ENCODE results near the gene MRFAP1. TPM values are rescaled to one million over a fixed set of nuclear protein-coding genes. Genes with fewer than 3 reads are reported as not detected.

The MRFAP1 gene
- total and polyA plus RNA-seq, 8 donors: 70.2 to 178 (median 108) TPM

- no peak for ATAC-seq
- no peaks in the 10 kb centered on the region for H3K9me3 ChIP-seq
Observed at GRCh38 chr4:6662591-6662990, 22.1 kb downstream of the MRFAP1 start.

GRCh38 chr4:6663596-6664393 lies 23.3 kb downstream of the MRFAP1 start:
- no peak for TF ChIP-seq CTCF (IDR thresholded peaks at IDR 0.05)
- DNase-seq (no peak), FAIRE-seq (no peak), ATAC-seq (peak in 3 of 4 donors; percentile 33 to 43 (median 38))
- H3K27ac ChIP-seq: no peak overlapping the region
- peak overlapping the region in 2 of 4 donors; percentile 18 to 36 for H3K4me3 ChIP-seq
- intact Hi-C loops (cut with DNase I): no loop called here
- H3K4me1 ChIP-seq: no peaks in the 10 kb centered on the region
- no peaks in the 10 kb centered on the region for H3K36me3 ChIP-seq
- no peaks in the 10 kb centered on the region for H3K27me3 ChIP-seq
- H3K9me3 ChIP-seq: no peaks in the 10 kb centered on the region
- WGBS, 2 donors: 14 to 16% methylated on average over 47 to 55 of the region's 55 CpGs

More at GRCh38 chr4:6662591-6662990, 22.1 kb downstream of the MRFAP1 start:
- intact Hi-C loops (cut with DNase I): no loop called here
- Histone ChIP-seq H3K27me3 (no peaks in the 10 kb centered on the region), H3K4me1 (no peaks in the 10 kb centered on the region), H3K27ac (no peak overlapping the region), H3K4me3 (no peak overlapping the region), H3K36me3 (no peaks in the 10 kb centered on the region)
- no peak for TF ChIP-seq CTCF (IDR thresholded peaks at IDR 0.05)
- FAIRE-seq (no peak), DNase-seq (no peak)
- 89 to 93% methylated on average over 3 of the region's 3 CpGs for WGBS, 2 donors

GRCh38 chr4:6665320-6665654 lies 24.8 kb downstream of the MRFAP1 start:
- Histone ChIP-seq H3K9me3 (no peaks in the 10 kb centered on the region), H3K4me1 (no peaks in the 10 kb centered on the region), H3K4me3 (no peak overlapping the region), H3K36me3 (no peaks in the 10 kb centered on the region), H3K27ac (no peak overlapping the region), H3K27me3 (no peaks in the 10 kb centered on the region)
- no peak for TF ChIP-seq CTCF (IDR thresholded peaks at IDR 0.05)
- intact Hi-C loops (cut with DNase I): no loop called here
- FAIRE-seq: no peak
- DNase-seq: no peak
- ATAC-seq: no peak
- WGBS, 2 donors: 90 to 97% methylated on average over 9 of the region's 9 CpGs

GRCh38 chr4:6668391-6668790 lies 27.9 kb downstream of the MRFAP1 start:
- H3K4me1 ChIP-seq: no peaks in the 10 kb centered on the region
- FAIRE-seq (no peak), ATAC-seq (no peak), DNase-seq (no peak)
- no peak for TF ChIP-seq CTCF (IDR thresholded peaks at IDR 0.05)
- intact Hi-C loops (cut with DNase I): no loop called here
- no peaks in the 10 kb centered on the region for H3K36me3 ChIP-seq
- H3K9me3 ChIP-seq: no peaks in the 10 kb centered on the region
- 84 to 91% methylated on average over 11 of the region's 11 CpGs for WGBS, 2 donors
- no peak overlapping the region for H3K27ac ChIP-seq
- no peaks in the 10 kb centered on the region for H3K27me3 ChIP-seq
- H3K4me3 ChIP-seq: no peak overlapping the region

GRCh38 chr4:6671648-6672047 lies 31.2 kb downstream of the MRFAP1 start:
- Histone ChIP-seq H3K36me3 (no peaks in the 10 kb centered on the region), H3K27me3 (no peaks in the 10 kb centered on the region), H3K4me1 (peaks cover 8 to 22% (median 18%) of the 10 kb centered on the region in 3 donors), H3K9me3 (no peaks in the 10 kb centered on the region), H3K27ac (no peak overlapping the region), H3K4me3 (no peak overlapping the region)
- WGBS, 2 donors: 86 to 90% methylated on average over 1 of the region's 1 CpG
- FAIRE-seq (no peak), ATAC-seq (no peak), DNase-seq (no peak)
- intact Hi-C loops (cut with DNase I): no loop called here
- no peak for TF ChIP-seq CTCF (IDR thresholded peaks at IDR 0.05)

All from pancreas (tissue), 10 donors.